HG02623 (cell line): ENCODE data around the gene ZNF526.

ENCODE experiments used
- ATAC-seq: cut with Tn5 transposase; IDR thresholded peaks from one replicate; pipeline ENCODE4 v1.9.1; 2021; ENCODE audit warnings: moderate library complexity; ENCODE audit not compliant: unreplicated experiment

Gene ZNF526

DNA sequence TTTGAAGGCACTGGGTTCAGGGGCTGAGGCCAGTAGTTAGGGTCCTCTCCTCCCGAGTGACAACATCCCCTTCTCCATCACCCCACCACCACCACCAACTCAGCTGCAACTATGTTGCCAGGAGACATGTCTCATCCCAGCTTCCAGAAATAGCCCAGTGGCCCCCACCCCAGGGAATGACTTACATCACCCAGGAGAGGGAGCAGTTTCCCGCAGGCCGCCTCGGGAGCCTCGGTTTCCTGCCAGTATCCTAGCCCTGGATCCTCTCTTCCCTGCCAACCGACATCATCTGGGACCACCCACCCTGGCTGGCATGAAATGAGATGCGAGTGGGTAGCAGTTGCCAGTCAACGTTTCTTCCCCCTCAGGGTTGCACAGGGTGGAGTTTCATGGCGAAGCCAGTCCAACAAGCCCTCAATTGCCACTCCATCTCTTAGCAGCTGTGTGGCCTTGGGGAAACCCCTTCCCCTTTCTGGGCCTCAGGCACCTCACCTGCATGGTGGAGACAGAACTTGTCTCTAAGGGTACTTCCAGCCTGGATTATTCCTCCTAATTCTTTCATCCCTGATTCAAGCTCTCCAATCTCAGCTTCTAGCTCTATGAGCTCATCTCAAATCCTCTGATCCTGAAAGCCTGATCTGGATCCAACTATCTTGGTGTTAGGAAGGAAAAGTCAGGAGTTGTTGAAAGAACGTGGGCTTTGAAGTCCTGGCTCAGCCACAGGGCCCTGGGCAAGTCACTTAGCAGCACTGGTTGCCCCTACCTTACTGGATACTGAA is 26.2 kb downstream of the ZNF526 start:
- no peak for ATAC-seq

DNA sequence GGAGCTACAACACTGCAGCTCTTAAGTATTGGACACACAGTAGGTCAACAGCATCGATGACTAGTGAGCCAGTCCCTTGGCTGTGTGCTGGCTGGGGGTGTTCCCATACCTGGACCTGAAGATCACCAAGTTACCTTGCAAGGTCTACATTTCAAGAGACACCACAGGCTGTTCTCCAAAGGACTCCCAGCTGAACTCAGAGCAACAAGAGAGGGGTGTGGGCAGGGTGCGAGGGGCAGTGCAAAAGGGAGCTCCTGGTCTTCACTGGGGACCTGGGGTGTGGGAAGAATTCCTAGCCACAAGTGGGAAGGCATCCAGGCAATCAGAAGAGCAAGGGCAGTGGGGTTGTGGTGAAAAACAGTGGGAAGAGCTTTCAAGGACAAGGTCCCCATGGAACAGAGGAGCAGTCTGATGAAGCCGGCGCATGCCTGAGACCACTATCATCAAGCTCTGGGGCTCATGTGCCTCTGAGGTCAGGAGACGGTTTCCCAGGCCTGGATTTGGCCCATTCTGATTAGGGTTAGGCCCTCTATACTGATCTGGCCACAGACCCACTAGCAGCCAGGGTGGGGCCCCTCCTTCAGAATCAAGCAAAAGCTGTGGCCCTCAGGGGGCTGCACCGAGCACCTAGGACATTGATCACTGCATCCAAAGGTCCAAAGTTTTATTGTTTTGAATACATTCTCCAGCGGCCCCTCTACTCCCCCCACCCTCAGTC is 27.0 kb downstream of the ZNF526 start:
- ATAC-seq: no peak

DNA sequence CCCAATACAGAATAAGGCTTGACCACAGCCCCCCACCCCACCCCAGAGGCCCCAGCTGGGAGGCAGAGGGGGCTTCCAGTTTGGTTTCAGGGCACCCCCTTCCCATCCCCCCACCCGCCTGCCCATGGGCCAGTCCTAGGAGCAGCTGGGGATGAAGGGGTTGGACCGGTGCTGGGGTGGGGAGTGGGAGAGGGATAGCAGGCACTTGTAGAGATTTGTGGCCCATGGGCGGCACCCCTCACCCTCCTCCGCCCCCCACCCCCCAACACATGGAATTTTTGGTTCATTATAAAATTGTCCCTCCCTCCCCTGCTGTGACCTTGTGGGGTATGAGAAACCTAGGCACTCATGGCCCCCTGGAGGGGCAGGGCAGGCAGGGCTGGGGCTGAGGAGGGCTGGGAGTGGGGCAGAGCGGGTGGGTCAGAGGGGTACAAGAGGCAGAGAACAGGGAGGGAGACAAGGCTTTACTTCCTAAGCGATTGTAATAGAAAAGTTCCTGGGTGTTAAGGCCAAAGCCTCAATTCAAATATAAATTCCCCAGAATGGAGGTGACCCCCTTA is 27.6 kb downstream of the ZNF526 start:
- ATAC-seq: no peak

DNA sequence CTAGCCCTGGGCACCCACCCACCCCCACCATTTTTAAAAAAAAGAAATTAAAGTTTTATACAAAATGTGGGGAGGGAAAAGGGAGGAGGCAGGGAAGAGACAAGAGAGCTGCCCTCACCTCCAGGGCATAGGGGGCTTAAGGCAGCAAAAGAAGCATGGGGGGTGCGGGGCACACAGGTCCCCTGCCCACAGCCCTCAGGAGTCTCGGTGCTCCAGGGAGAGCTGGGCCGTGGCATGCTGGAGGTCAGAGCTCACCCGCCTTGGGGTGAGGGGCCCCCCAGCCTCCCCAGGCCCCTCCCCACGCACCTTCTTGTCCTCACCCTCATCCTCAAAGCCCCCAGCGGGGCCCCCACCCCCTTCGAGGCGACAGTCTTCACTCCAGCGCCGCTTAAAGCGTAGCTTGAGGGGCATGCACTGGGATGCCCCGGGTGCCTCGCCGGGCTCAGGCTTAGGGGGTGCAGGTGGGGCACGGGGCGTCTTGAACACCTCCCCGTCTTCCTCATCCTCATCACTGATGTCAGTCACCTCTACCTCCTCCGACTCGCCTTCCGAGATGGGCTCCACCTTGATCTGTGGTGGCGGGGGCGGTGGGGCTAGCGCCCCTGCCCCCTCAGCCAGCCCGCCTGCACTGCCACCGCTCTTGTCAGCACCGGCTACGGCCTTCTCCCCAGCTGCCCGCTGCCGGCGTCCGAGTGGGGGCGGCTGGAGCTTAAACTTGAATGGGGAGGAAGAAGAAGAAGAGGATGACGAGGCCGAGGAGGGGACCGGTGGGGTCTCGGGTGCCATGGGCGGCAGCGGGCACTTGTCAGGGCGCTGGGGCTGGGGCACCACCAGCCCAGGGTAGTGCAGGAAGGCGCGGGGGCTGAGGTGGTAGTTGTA is 28.4 kb downstream of the ZNF526 start:
- no peak for ATAC-seq

DNA sequence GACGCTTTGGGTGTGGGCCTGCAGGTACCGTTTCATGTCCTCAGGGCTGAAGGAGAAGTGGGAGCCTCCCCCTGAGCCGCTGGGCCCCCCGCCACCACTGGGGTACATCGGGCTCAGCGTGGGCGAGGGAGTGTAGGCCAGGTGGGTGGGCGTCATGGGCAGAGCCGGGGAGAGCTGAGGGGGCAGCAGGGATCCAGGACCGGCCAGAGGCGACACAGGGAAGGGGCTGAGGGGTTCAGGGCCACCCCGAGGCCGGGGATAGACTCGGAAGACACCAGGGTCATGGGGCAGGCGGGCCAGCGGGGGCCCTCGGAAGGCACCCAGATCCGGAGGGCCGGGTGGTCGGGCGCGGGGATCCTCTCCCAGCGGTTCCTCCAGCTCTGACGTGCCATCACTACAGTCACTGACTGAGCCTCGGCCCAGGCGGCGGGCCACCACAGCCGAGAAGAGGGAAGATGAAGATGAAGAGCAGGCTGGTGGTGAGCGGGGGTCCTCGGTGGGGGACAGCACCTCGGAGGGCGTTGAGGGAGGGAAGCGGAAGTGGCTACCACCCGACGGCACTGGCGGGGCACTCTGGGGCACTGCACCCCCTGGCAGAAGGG is 29.1 kb downstream of the ZNF526 start:
- no peak for ATAC-seq

DNA sequence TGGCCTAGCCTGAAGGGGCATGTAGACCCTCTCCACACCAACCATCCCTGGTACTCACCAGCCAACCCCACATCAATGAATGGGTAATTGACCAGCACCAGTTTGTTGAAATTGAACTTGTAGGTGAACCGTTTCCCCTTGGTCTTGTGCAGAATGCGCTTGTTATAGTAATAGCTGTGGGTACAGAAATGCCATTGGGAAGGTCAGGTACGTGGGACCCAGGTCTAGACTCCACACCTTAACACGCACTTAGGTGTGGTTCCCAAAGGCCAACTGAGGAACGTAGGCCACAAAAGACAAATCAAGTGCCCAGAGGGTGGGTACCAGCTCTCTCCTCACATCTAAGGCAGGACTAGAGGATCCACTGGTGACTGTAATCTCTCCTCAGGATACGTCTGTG is 29.7 kb downstream of the ZNF526 start:
- no peak for ATAC-seq

DNA sequence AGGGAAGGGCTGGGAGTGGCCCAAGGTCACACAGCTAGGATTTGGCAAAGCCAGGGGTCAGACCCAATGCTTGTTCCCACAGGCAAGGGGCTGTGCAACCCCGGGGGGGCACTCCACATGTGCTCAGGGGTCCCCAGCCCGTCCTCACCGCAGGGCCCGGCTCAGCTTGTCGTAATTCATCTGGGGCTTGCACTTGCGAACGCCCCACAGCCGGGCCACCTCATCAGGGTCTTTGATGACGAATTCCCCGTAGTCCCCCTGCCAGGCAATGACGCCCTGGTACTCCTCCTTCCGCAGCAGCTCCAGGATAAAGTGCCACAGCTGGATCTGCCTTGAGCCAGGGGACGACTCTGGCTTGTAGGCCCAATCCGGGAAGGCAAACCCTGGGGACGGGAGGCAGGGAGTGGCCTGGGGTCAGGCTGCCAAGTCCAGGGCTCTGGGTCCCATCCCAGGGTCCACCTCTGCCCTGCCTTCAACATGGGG is 30.1 kb downstream of the ZNF526 start:
- no peak for ATAC-seq

DNA sequence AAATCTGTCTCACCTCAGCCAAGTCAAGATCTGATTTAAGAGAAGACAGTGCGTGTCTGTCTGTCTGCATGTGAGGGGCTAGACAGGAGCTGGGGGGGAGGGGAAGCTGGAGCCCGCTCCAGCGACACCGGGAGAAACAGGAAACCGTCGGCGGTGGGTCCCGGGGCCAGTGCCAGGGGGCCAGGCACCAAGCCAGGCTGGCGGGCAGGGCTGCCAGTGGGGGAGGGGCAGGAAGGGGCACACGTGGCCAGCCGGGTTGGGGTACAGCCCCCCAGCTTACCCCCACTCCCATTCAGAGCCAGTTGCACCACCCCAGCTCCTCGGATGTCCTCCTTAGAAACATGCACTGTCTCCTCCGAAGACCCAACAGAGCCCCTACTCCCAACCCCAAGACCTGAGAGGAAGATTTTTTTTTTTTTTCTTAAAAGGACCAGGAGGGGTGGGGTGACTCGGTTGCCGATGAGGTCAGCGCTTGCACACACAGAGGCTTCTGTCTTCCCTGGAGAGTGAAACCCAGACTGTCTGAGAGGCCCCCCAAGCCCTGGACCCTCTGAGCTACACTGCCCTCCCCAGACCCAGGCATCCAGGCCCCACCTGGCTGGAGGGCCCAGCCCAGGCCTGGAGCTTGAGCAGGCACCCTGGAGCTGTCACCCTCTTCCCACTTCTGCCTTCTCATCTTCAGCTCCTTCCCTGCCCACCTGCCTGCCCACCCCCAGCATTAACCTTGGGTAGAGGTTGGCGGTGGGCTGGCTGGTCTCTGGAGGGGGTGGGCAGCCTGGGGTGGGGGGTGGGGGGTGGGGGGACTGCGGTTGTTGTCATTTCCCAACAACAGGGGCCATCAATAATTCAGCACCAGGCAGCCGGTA is 30.8 kb downstream of the ZNF526 start:
- ATAC-seq: no peak

DNA sequence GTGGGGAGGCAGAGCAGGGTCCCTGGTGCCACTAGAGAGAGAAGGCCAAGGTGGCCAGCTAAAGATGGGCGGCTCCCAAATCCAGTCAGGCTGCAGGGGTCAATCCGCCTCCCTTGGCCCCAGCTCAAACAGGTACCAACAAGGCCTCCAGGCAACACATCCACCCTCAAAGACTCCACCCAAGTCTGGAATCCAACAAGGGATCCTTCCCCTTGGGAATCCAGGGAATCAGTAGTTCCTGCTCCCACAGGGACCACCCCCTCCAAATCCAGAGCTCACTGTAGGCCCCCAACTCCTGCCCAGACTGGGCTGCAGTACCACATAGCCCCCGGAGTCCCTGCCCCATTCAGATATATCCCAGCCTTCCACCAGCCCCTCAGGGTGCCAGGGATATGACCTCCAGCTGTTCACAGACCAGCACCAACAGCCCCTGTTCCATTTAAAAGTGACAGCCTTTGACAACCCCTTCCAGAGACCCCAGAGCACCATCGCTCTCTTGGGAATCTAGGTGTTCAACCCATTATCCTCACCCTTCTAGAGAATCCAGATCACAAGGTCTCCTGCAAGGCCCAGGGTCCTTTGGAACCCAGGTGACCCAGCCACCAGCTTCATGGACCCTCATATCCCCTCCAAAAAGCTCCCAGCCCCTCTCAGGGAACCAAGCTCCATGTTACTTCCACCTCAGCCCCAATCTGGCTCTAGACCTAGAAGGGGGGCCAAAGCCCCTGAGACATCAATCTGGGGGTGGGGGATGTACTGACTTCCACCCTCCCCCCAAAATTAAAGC is 31.7 kb downstream of the ZNF526 start:
- ATAC-seq: no peak

DNA sequence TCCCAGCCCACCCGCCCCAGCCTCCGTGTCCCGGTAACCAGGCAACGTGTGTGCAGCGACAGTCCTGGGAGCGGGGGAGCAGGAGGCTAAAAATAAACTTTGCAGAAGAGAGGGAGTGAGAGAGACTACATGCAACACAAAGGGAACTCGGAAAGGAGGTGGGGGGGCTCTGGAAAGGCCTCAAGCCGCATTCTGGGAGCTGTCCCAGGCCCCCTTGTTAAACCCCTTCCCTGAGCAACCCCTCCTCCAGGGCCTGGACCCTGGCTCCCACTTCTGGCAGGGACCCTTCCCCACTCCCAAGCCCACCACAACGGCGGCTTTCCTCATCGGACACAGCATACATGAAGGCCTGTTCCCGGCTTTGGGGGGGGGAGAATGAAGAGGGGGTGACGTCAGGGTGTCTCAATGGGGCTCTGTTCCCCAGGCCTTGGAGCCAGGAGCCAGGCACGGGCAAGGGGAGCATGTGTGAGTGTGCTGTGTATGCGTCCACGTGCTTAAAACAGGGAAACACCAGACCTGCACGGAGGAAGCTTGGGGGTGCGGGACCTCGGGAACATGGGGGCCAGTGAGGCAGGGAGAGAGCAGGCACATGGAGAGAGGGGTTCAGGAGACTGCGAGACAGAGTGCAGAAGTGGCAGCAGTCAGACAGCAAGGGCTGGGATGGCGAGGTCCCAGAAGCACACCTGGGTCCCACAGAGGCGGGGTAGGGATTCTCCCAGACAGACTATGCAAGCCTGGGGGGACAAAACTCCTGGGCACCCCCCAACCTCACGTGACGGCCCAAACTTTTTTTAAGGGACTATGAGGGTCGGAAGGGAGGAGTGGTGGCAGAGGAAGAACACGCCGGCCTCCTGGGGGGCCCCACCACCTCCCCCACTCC is 32.5 kb downstream of the ZNF526 start:
- no peak for ATAC-seq

DNA sequence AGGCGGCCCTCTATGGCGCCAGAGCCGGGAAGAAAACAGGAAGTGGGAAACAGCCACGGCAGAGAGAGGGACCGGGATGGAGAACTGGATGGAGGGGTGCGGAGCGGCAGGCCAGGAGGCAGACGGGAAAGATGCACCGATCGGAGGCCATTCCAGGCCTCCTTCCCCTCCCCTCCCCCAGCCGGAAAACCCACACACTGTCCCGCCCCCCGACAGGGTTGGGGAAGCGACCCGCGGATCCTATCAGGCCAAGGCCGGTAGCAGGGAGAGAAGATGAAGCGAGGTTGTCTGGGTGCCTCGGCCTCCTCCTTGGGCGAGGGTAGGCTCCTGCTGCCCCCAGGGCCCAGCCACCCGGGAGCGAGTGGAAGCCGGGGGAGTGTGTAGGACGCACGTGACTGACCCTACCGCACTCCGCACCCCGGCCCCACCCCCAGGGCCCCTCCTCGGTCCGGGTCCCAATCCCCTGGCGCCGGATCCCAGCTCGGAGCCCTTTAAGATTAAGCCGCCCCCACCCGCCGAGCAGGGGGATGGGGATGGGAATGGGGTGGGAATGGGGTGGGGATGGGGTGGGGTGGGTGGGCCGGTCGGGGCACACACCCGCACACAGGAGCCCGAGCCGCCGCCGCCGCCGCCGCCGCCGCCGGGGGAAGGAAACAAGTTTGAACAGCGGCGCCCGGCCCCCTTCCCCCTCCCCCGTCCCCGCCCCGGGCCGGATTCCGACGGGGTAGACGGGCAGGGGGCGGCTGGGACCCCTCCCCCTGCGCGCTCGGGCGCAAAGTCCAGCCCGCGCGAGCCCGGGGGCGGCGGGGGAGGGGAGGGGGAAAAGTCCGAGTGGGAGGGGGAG is 33.4 kb downstream of the ZNF526 start:
- peak; percentile 11 for ATAC-seq

DNA sequence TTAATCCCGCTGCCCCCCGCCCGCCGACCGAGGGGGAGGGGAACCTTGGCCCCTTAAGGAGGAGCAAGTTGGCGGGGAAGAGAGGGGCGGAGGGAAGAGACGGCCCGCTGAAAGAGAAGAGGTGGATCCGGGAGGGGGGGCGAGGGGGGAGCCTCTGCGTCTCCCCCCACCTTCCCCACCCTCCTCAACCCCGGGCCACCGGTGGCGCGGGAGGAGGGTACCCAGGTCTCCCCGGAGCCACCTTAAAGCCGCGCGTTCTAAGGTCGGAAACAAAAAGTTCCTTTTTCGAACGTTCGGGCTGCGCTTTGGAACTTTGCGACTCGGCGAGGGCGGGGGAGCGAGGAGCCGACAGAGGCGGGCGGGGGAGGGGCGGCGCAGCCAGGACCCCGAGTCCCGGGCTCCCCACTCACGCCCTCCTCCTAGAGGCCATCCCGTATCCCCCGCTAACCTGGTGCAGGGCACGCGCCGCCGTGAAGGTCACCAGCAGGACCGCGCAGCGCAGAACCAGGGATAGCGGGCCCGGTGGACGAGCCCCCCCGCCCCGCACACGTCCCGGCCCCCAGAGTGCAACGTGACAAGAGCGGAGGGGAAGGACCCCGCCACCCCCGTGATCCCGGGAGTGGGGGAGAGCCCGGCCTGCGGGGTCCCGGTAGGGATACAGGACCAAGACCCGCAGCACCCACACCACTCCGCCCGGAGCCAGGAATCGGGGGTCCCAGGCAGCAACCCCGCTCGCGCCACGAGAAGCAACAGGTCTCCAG is 34.2 kb downstream of the ZNF526 start:
- peak; percentile 20 for ATAC-seq

DNA sequence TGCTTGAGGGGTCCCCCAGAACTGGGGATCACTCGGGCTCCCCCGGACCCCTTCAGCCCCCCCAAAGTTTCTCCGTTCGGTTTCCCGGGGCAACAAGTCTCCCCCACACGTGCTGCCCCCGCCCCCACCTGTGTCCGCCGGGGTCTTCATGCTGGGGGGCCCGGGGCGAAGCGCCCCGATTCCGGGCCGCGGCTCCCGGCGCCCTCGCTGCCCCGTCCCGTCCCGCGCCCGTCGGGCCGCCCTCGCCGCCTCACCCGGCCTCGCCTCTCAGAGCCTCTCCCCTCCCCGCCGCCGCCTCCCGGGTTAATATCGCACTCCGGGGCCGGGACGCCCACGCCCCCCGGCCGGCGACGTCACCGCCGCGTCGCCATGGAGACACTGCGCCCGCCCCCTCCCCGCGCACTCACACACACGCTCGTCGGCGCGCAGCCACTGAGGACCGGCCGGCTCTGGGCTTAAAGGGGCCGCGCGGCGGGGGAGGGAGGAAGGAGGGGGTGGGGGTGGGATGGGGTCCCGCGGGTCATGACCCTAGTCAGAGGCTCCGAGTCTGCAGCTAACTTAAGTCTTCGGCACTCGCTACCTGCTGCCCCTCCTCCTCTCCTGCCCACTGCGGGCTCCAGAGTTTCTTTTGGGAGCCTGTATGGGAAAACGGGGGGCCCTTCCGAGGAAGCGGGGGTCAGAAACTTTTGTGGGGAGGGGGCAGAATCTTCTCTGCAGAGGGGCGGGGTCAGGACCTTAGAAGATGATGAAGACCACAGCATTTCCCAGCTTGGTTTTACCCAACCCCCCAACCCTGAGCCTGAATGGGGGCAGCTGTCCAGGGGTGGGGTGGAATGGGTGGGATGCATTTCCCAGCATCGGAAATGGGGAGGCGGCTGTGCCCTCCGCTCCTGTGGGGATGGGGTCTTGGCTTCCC is 35.0 kb downstream of the ZNF526 start, which contains the start of gene ERF:
ERF (minus strand) TSS at position 279 of the 916 bp plus-strand sequence; CDS start at position 150, 129 bp downstream.
- ATAC-seq: peak; percentile 72

DNA sequence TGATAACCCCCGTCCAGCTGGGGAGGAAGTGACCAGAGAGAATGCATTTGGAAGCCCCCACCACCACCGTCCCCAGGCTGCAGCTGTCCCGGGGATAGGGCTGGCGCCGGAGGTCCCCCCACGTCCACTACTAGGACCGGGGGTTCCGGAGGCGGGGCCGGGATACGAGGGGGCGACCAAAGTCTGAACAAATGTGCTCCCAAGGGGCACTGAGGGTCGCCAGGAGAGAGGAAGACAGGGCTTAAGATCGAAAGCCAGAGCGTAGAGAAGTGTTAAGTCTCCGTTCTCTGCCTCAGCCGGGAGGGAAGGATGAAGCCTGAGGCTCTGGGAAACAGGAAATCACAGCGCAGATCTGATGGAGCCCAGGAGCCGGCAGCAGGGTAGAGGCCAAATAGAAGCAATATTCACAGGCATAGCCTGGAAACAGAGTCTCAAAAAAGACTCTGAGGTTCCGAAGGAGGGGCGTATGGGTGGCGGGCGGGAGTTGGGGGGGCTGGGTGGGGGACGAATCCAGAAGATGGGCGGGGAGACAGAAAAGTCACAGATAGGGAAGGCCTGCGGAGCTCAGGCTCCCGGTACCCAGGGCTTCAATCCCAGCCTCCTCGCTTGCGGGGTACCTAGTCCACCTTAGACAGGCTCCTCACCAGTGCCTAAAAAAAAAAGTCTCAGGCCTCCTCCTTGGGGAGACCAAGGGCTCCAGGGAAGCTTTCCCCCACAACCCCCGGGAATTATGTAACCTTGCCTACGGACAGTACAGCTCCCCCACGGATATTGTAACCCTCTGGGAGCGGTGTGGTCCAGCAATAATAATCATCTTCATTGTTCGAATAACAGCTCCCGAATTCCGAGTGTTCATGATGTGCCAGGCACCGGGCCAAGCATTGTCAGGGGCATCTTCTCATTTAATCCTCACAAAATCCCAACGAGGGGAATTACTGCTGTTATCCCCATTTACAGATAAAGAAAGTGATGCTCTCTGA is 35.9 kb downstream of the ZNF526 start:
- no peak for ATAC-seq
